GM10266 (cell line): Measurements from ENCODE around the gene NOP56.
"Not testable (repeated sequence)": the region's sequence is repeated elsewhere in the genome, so short reads cannot be mapped to it uniquely, and the experiment has no call there.

Experiments
- DNase-seq: peaks from one replicate; pipeline ENCODE4 v3.0.0; 2012; ENCODE audit errors: extremely low spot score
- CTCF ChIP-seq: IDR thresholded peaks from 2 replicates; pipeline ENCODE4 v1.5.1; 2012; ENCODE audit warnings: mild to moderate bottlenecking, low read depth; ENCODE audit not compliant: control insufficient read depth, insufficient read depth; ENCODE audit errors: missing control alignments

NOP56 gene

GRCh38 chr20:2693286-2694007 is 41.0 kb downstream of the NOP56 start:
- DNase-seq, result peak; percentile 83
- peak; percentile 0 for TF ChIP-seq CTCF

- TF ChIP-seq CTCF, result no peak
- DNase-seq, result peak; percentile 35
These were observed 41.6 kb downstream of the NOP56 start for GRCh38 chr20:2694008-2694471.

GRCh38 chr20:2694519-2694918 is 42.1 kb downstream of the NOP56 start:
- TF ChIP-seq CTCF, result no peak
- DNase-seq, result no peak

GRCh38 chr20:2695206-2695983 is 43.0 kb downstream of the NOP56 start:
- no peak for TF ChIP-seq CTCF
- DNase-seq, result no peak

- not testable (repeated sequence) for DNase-seq
These were observed 43.6 kb downstream of the NOP56 start for GRCh38 chr20:2695984-2696525.

- TF ChIP-seq CTCF, result no peak
- DNase-seq, result no peak
These were observed 44.2 kb downstream of the NOP56 start for GRCh38 chr20:2696646-2697045.

- DNase-seq, result no peak
These were observed 45.3 kb downstream of the NOP56 start for GRCh38 chr20:2697768-2698167.

More at GRCh38 chr20:2697768-2698167, 45.3 kb downstream of the NOP56 start:
- TF ChIP-seq CTCF, result no peak
